Peyer's patch (tissue), 4 donors: ENCODE measurements around the gene ITPRIP. TPM values are rescaled to one million over a fixed set of nuclear protein-coding genes. Genes with fewer than 3 reads are reported as not detected.
A peak's percentile ranks its signal among the peaks of the same experiment; 100 is the strongest.

Experiments used
- DNase-seq, 3 donors: peaks; one replicate each; pipeline ENCODE4 v3.0.0-alpha.2; 2017 to 2019
- H3K27ac ChIP-seq, 4 donors: fragments of 200-600 bp; sonication (generic); one replicate each; pipeline ENCODE4 v1.5.1; 2016 to 2019
- H3K27me3 ChIP-seq, 2 donors: fragments of 200-600 bp; sonication (generic); one replicate each; pipeline ENCODE4 v1.5.1; 2019
- H3K36me3 ChIP-seq, 3 donors: fragments of 200-600 bp; sonication (generic); one replicate each; pipeline ENCODE4 v1.5.1; 2016 to 2019
- H3K4me1 ChIP-seq, 4 donors: fragments of 200-600 bp; sonication (generic); one replicate each; pipeline ENCODE4 v1.5.1; 2016 to 2019
- H3K4me3 ChIP-seq, 4 donors: fragments of 200-600 bp; sonication (generic); 1 replicate in 3 of 4; 2 replicates in 1 of 4; pipeline ENCODE4 v1.5.1; 2016 to 2019; ENCODE audit warnings: mild to moderate bottlenecking in 1 of 4
- H3K9me3 ChIP-seq, 4 donors: fragments of 200-600 bp; sonication (generic); one replicate each; pipeline ENCODE4 v1.5.1; 2016 to 2019; ENCODE audit warnings: mild to moderate bottlenecking in 1 of 4
- CTCF ChIP-seq, 6 experiments: fragments of 450-650 bp in 4 of 6; fragments of 200-600 bp in 2 of 6; sonication (generic) in 1 of 6; IDR thresholded peaks; one replicate each; pipeline ENCODE4 v1.5.1; 2017 to 2019; ENCODE audit warnings: antibody characterized with exemption in 6 of 6, mild to moderate bottlenecking in 3 of 6, moderate library complexity in 1 of 6
- POLR2A ChIP-seq, 2 donors: fragments of 450-650 bp; IDR thresholded peaks; one replicate each; pipeline ENCODE4 v1.5.1; 2017; ENCODE audit warnings: antibody characterized with exemption in 2 of 2, mild to moderate bottlenecking in 2 of 2, moderate library complexity in 2 of 2
- total RNA-seq, 4 donors: library from RNA; depleted of rRNA; stranded (reverse); fragments of >200 nt; gene quantifications; one replicate each; pipeline ENCODE4 v1.1.0, GENCODE V29; 2016

The ITPRIP gene
- total RNA-seq, 4 donors from 2014 or later, result 2.8 to 9.9 (median 7.7) TPM

- Histone ChIP-seq H3K4me3 (no peak overlapping the region), H3K4me1 (peaks cover 0 to 45% (median 26%) of the 10 kb centered on the region in 4 donors), H3K9me3 (no peaks in the 10 kb centered on the region), H3K36me3 (no peaks in the 10 kb centered on the region), H3K27me3 (no peaks in the 10 kb centered on the region), H3K27ac (no peak overlapping the region)
- DNase-seq, result peak in 1 of 3 donors; percentile 37
- TF ChIP-seq POLR2A (IDR thresholded peaks at IDR 0.05) (no peak), CTCF (IDR thresholded peaks at IDR 0.05) (no peak)
These were observed 17.0 kb downstream of the ITPRIP start for GRCh38 chr10:104321226-104321625.

- Histone ChIP-seq H3K36me3 (peaks cover 0 to 16% (median 0%) of the 10 kb centered on the region in 3 donors), H3K4me1 (peaks cover 0 to 31% (median 21%) of the 10 kb centered on the region in 4 donors), H3K9me3 (no peaks in the 10 kb centered on the region), H3K27ac (peak overlapping the region in 1 of 4 donors; percentile 44), H3K27me3 (no peaks in the 10 kb centered on the region), H3K4me3 (no peak overlapping the region)
- no peak for TF ChIP-seq POLR2A (IDR thresholded peaks at IDR 0.05)
- TF ChIP-seq CTCF (IDR thresholded peaks at IDR 0.05), result no peak
- peak in 1 of 3 donors; percentile 47 for DNase-seq
These were observed 19.2 kb downstream of the ITPRIP start for GRCh38 chr10:104318810-104319741.

- peaks cover 0 to 31% (median 15%) of the 10 kb centered on the region in 4 donors for H3K4me1 ChIP-seq
- H3K27me3 ChIP-seq, result no peaks in the 10 kb centered on the region
- no peak overlapping the region for H3K4me3 ChIP-seq
- TF ChIP-seq CTCF (IDR thresholded peaks at IDR 0.05) (no peak), POLR2A (IDR thresholded peaks at IDR 0.05) (no peak)
- H3K27ac ChIP-seq, result peak overlapping the region in 1 of 4 donors; percentile 28
- peaks cover 0 to 23% (median 0%) of the 10 kb centered on the region in 3 donors for H3K36me3 ChIP-seq
- DNase-seq, result peak in 1 of 3 donors; percentile 42
- no peaks in the 10 kb centered on the region for H3K9me3 ChIP-seq
These were observed 19.9 kb downstream of the ITPRIP start for GRCh38 chr10:104318326-104318725.

GRCh38 chr10:104317726-104318299, 20.5 kb downstream of the ITPRIP start:
- H3K9me3 ChIP-seq, result no peaks in the 10 kb centered on the region
- TF ChIP-seq POLR2A (IDR thresholded peaks at IDR 0.05) (no peak), CTCF (IDR thresholded peaks at IDR 0.05) (no peak)
- H3K27ac ChIP-seq, result peak overlapping the region in 1 of 4 donors; percentile 28
- no peaks in the 10 kb centered on the region for H3K27me3 ChIP-seq
- peak in 1 of 3 donors; percentile 44 for DNase-seq
- H3K4me3 ChIP-seq, result no peak overlapping the region
- peaks cover 0 to 26% (median 12%) of the 10 kb centered on the region in 4 donors for H3K4me1 ChIP-seq
- peaks cover 0 to 28% (median 0%) of the 10 kb centered on the region in 3 donors for H3K36me3 ChIP-seq

- TF ChIP-seq CTCF (IDR thresholded peaks at IDR 0.05) (no peak), POLR2A (IDR thresholded peaks at IDR 0.05) (no peak)
- H3K27me3 ChIP-seq, result no peaks in the 10 kb centered on the region
- peak in 1 of 3 donors; percentile 47 for DNase-seq
- peaks cover 0 to 21% (median 7%) of the 10 kb centered on the region in 4 donors for H3K4me1 ChIP-seq
- no peak overlapping the region for H3K4me3 ChIP-seq
- H3K27ac ChIP-seq, result peak overlapping the region in 1 of 4 donors; percentile 28
- H3K36me3 ChIP-seq, result peaks cover 0 to 31% (median 0%) of the 10 kb centered on the region in 3 donors
- no peaks in the 10 kb centered on the region for H3K9me3 ChIP-seq
These were observed 21.0 kb downstream of the ITPRIP start for GRCh38 chr10:104317269-104317710.
